A549 (cell line): Measurements from ENCODE around the gene SUDS3.
A peak's percentile ranks its signal among the peaks of the same experiment; 100 is the strongest.

Source experiments
- BHLHE40 ChIP-seq: IDR thresholded peaks from 2 replicates; pipeline ENCODE4 v1.6.1; 2012; ENCODE audit warnings: low read depth, low read length, inconsistent platforms
- CBX8 ChIP-seq: fragments of 200-600 bp; sonication (generic); IDR thresholded peaks from 2 replicates; pipeline ENCODE4 v1.6.1; 2016
- CTCF ChIP-seq: fragments of >200 bp; sonication (Bioruptor Twin); formaldehyde crosslinking; IDR thresholded peaks from 3 replicates; pipeline ENCODE4 v1.5.1; 2016
- MAX ChIP-seq: IDR thresholded peaks from 2 replicates; pipeline ENCODE4 v1.6.1; 2012
- NPAS2 ChIP-seq: fragments of 250-450 bp; sonication (Bioruptor Pico); IDR thresholded peaks from 2 replicates; pipeline ENCODE4 v1.8.0; 2022; ENCODE audit warnings: mild to moderate bottlenecking, moderate library complexity, borderline replicate concordance
- RARB ChIP-seq: fragments of 250-450 bp; sonication (Bioruptor Pico); IDR thresholded peaks from 2 replicates; pipeline ENCODE4 v1.8.0; 2021; ENCODE audit warnings: mild to moderate bottlenecking, moderate library complexity
- REST ChIP-seq: fragments of 200-600 bp; sonication (generic); IDR thresholded peaks from 2 replicates; pipeline ENCODE4 v1.6.1; 2016; ENCODE audit warnings: antibody characterized with exemption, mild to moderate bottlenecking, moderate library complexity
- SMC3 ChIP-seq: fragments of >200 bp; sonication (Bioruptor Twin); formaldehyde crosslinking; IDR thresholded peaks from 3 replicates; pipeline ENCODE4 v1.6.1; 2018; ENCODE audit warnings: inconsistent platforms

GRCh38 chr12:118436002-118436730 lies 59.8 kb downstream of the SUDS3 start:
- TF ChIP-seq RARB (no peak), CTCF (peak; percentile 29; the same call in 2 of the 3 replicates), CBX8 (no peak), BHLHE40 (no peak), MAX (no peak), NPAS2 (CRISPR knock-in tag) (no peak), REST (no peak), SMC3 (no peak)
